Endothelial cell (in vitro differentiated cells): ENCODE measurements around the gene C16orf89. TPM values are rescaled to one million over a fixed set of nuclear protein-coding genes. Genes with fewer than 3 reads are reported as not detected.

Experiments used
- DNase-seq: peaks from one replicate; pipeline ENCODE4 v3.0.0; 2021; ENCODE audit warnings: low spot score
- H3K27ac Mint-ChIP-seq: one replicate; pipeline ENCODE4 v1.8.0; 2021; ENCODE audit warnings: mixed read lengths, inconsistent platforms; ENCODE audit not compliant: unreplicated experiment
- H3K27me3 Mint-ChIP-seq: one replicate; pipeline ENCODE4 v1.8.0; 2021; ENCODE audit warnings: mild to moderate bottlenecking, moderate library complexity, mixed read lengths, inconsistent platforms; ENCODE audit not compliant: unreplicated experiment
- H3K36me3 Mint-ChIP-seq: one replicate; pipeline ENCODE4 v1.8.0; 2021; ENCODE audit warnings: mild to moderate bottlenecking, low read depth, mixed read lengths, inconsistent platforms; ENCODE audit not compliant: unreplicated experiment
- H3K4me1 Mint-ChIP-seq: one replicate; pipeline ENCODE4 v1.8.0; 2021; ENCODE audit warnings: mild to moderate bottlenecking, mixed read lengths, inconsistent platforms; ENCODE audit not compliant: unreplicated experiment
- H3K4me3 Mint-ChIP-seq: one replicate; pipeline ENCODE4 v1.8.0; 2021; ENCODE audit warnings: mild to moderate bottlenecking, mixed read lengths, inconsistent platforms; ENCODE audit not compliant: unreplicated experiment
- H3K9me3 Mint-ChIP-seq: one replicate; pipeline ENCODE4 v1.8.0; 2021; ENCODE audit warnings: mixed read lengths, inconsistent platforms; ENCODE audit not compliant: unreplicated experiment
- total RNA-seq: library from RNA; stranded (reverse); fragmentation: NEBNext Ultra II Directional; extraction: Animal tissue kit (Norgen Biotek cat#: 25700); gene quantifications from one replicate; pipeline ENCODE4 v1.2.1, GENCODE V29; 2021; ENCODE audit not compliant: unreplicated experiment
- TF ChIP-seq, protein P1 (sequence below): fragments of 200-600 bp; sonication (generic); IDR thresholded peaks from one replicate; pipeline ENCODE4 v1.5.0; 2021; ENCODE audit warnings: antibody characterized with exemption; ENCODE audit not compliant: unreplicated experiment

The C16orf89 gene
- total RNA-seq, 1 donor from 2014 or later = not detected

- Mint-ChIP-seq H3K27me3 (peaks cover 7% of the 10 kb centered on the region), H3K36me3 (no peaks in the 10 kb centered on the region), H3K4me3 (no peak overlapping the region), H3K27ac (no peak overlapping the region), H3K9me3 (no peaks in the 10 kb centered on the region), H3K4me1 (peaks cover 3% of the 10 kb centered on the region)
- TF ChIP-seq, protein P1, sequence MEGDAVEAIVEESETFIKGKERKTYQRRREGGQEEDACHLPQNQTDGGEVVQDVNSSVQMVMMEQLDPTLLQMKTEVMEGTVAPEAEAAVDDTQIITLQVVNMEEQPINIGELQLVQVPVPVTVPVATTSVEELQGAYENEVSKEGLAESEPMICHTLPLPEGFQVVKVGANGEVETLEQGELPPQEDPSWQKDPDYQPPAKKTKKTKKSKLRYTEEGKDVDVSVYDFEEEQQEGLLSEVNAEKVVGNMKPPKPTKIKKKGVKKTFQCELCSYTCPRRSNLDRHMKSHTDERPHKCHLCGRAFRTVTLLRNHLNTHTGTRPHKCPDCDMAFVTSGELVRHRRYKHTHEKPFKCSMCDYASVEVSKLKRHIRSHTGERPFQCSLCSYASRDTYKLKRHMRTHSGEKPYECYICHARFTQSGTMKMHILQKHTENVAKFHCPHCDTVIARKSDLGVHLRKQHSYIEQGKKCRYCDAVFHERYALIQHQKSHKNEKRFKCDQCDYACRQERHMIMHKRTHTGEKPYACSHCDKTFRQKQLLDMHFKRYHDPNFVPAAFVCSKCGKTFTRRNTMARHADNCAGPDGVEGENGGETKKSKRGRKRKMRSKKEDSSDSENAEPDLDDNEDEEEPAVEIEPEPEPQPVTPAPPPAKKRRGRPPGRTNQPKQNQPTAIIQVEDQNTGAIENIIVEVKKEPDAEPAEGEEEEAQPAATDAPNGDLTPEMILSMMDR = no peak
- no peak for DNase-seq
These were observed 6.2 kb downstream of the C16orf89 start for GRCh38 chr16:5059386-5060072.

- Mint-ChIP-seq H3K4me1 (peaks cover 3% of the 10 kb centered on the region), H3K27me3 (peaks cover 9% of the 10 kb centered on the region), H3K27ac (no peak overlapping the region), H3K4me3 (no peak overlapping the region), H3K36me3 (no peaks in the 10 kb centered on the region), H3K9me3 (no peaks in the 10 kb centered on the region)
- DNase-seq = peak; percentile 72
- TF ChIP-seq, protein P1 = peak; percentile 58
These were observed 7.3 kb downstream of the C16orf89 start for GRCh38 chr16:5058476-5058875.

- H3K27ac Mint-ChIP-seq = no peak overlapping the region
- no peaks in the 10 kb centered on the region for H3K36me3 Mint-ChIP-seq
- no peak overlapping the region for H3K4me3 Mint-ChIP-seq
- TF ChIP-seq, protein P1 = peak; percentile 10
- peaks cover 7% of the 10 kb centered on the region for H3K27me3 Mint-ChIP-seq
- no peaks in the 10 kb centered on the region for H3K9me3 Mint-ChIP-seq
- H3K4me1 Mint-ChIP-seq = peaks cover 3% of the 10 kb centered on the region
- peak; percentile 53 for DNase-seq
These were observed 9.4 kb downstream of the C16orf89 start for GRCh38 chr16:5056352-5056751.

DNA sequence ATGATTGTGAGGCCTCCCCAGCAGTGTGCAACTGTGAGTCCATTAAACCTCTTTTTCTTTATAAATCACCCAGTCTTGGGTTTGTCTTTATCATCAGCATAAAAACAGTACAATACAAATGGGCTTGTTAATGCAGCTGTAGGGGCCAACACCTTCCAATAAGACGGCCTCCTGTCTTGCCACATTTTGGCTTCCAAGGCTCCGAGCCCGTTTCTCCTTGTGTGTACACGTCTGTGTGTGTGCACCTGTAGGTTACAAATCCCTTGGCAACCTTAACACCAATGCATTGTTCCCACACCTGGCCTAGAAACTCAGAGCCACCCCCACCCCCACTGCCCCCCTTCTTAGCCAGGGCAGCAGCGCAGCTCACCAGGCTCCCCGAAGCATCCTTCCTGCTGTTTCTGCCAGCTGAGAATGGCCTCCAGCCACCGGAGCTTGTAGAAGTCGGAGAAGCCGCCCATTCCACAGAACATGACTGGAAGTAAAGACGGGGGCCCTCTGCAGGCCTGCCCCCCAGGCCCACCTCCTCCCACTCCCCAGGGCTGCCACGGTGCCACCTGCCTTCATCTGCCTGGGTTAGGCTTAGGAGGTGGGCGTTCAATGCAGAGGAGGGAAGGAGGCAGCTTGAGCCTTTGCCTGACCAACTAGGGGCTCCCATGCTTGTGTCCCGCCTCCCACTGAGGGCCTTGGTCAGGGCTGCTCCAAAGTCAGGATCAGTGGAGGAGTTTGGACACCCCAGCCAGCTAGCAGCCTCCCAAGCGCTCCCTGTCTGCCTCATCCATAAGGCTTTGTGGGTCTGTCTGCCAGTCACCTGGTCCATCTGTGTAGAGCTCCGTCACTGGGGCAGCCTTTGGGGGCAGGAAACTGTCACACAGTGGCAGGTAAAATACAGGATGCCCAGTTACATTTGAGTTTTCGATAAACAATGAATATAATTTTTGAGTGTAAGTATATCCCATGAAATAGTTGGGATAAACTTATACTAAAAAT lies 10.6 kb downstream of the C16orf89 start:
- Mint-ChIP-seq H3K27ac (no peak overlapping the region), H3K36me3 (no peaks in the 10 kb centered on the region), H3K4me1 (peaks cover 3% of the 10 kb centered on the region), H3K27me3 (peaks cover 7% of the 10 kb centered on the region), H3K9me3 (no peaks in the 10 kb centered on the region), H3K4me3 (no peak overlapping the region)
- DNase-seq = no peak
- TF ChIP-seq, protein P1 = no peak
